ENCODE data around the gene ONECUT3.
A peak's percentile ranks its signal among the peaks of the same experiment; 100 is the strongest.

DNA sequence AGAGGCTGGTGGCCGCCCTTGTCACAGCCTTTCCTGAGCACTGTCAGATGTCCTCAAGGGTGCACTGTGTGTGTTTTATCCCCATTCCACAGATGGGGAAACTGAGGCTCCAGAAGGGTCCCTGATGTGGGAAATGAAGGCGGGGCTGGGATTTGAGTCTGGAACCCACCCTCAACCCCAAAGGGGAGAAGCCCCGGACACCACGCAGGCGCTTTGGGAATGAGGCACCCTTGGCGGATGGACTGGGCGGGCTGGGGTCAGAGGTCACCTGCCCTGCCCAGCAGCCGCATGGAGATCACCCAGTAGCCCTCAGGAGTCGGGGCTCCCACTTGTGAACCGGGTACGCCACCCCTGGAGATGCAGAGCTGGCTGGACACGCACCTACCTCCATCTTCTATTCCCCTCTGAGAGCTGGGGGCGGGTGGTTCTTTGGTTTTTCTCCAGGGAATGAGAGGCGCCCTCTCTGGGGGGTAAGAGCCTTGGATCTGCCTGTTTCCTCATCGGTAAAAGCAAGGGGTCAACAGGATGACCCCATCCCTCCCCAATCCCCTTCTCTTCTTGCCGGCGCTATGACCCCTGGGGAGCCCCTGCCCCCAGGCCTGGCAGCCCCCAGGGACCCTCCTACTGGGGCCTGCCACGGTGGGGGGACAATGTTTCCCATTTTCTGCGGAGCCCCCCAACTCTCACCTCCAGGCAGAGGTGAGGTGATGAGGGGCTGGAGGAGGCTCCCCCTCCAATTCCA, 8.3 kb upstream of the ONECUT3 start:
- TF ChIP-seq, protein P1, sequence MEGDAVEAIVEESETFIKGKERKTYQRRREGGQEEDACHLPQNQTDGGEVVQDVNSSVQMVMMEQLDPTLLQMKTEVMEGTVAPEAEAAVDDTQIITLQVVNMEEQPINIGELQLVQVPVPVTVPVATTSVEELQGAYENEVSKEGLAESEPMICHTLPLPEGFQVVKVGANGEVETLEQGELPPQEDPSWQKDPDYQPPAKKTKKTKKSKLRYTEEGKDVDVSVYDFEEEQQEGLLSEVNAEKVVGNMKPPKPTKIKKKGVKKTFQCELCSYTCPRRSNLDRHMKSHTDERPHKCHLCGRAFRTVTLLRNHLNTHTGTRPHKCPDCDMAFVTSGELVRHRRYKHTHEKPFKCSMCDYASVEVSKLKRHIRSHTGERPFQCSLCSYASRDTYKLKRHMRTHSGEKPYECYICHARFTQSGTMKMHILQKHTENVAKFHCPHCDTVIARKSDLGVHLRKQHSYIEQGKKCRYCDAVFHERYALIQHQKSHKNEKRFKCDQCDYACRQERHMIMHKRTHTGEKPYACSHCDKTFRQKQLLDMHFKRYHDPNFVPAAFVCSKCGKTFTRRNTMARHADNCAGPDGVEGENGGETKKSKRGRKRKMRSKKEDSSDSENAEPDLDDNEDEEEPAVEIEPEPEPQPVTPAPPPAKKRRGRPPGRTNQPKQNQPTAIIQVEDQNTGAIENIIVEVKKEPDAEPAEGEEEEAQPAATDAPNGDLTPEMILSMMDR (IDR thresholded peaks at IDR 0.05), result no peak
- peak; percentile 47 for TF ChIP-seq EZH2 (IDR thresholded peaks at IDR 0.05)
- no peak for TF ChIP-seq EZH2phosphoT487 (IDR thresholded peaks at IDR 0.05)
